Thoracic aorta (tissue), 2 donors: Measurements from ENCODE around the gene WDFY4. TPM values are rescaled to one million over a fixed set of nuclear protein-coding genes. Genes with fewer than 3 reads are reported as not detected.
A peak's percentile ranks its signal among the peaks of the same experiment; 100 is the strongest.

Experiments
- ATAC-seq: fragments of 150-250 bp; one replicate; pipeline ENCODE4 v1.8.0; 2017; ENCODE audit warnings: low read depth; ENCODE audit not compliant: insufficient number of reproducible peaks, low FRiP score
- DNase-seq: peaks from one replicate; pipeline ENCODE4 v3.0.0-alpha.2; 2020; ENCODE audit warnings: low spot score
- H3K27ac ChIP-seq, 2 donors: fragments of 200-600 bp; sonication (generic); 1 replicate in 1 of 2; 2 replicates in 1 of 2; pipeline ENCODE4 v1.5.1; 2016; ENCODE audit warnings: mild to moderate bottlenecking in 2 of 2, moderate library complexity in 2 of 2
- H3K27me3 ChIP-seq: fragments of 200-600 bp; sonication (generic); replicated peaks from 2 replicates; pipeline ENCODE4 v1.6.0; 2016; ENCODE audit warnings: mild to moderate bottlenecking; ENCODE audit not compliant: insufficient read depth
- H3K36me3 ChIP-seq: fragments of 200-600 bp; sonication (generic); one replicate; pipeline ENCODE4 v1.5.1; 2016
- H3K4me1 ChIP-seq, 2 donors: fragments of 200-600 bp; sonication (generic); 1 replicate in 1 of 2; 2 replicates in 1 of 2; pipeline versions ENCODE4 v1.5.1 to v1.6.0; 2016; ENCODE audit warnings: low read depth in 2 of 2, mild to moderate bottlenecking in 1 of 2; ENCODE audit not compliant: control insufficient read depth in 1 of 2
- H3K4me3 ChIP-seq: fragments of 200-600 bp; sonication (generic); 2 replicates; pipeline ENCODE4 v1.5.1; 2016; ENCODE audit warnings: mild to moderate bottlenecking
- H3K9me3 ChIP-seq: fragments of 200-600 bp; sonication (generic); 2 replicates; pipeline ENCODE4 v1.5.1; 2016
- CTCF ChIP-seq: fragments of 200-600 bp; sonication (generic); IDR thresholded peaks from one replicate; pipeline ENCODE4 v1.5.1; 2019; ENCODE audit warnings: antibody characterized with exemption
- total RNA-seq, 2 donors: library from RNA; depleted of rRNA; stranded (reverse); fragments of >200 nt; gene quantifications; one replicate each; pipeline versions ENCODE4 v1.1.0 to v1.2.3, GENCODE V29; 2016

Gene WDFY4
- total RNA-seq, 2 donors from 2014 or later = 10.0 to 14.9 TPM

DNA sequence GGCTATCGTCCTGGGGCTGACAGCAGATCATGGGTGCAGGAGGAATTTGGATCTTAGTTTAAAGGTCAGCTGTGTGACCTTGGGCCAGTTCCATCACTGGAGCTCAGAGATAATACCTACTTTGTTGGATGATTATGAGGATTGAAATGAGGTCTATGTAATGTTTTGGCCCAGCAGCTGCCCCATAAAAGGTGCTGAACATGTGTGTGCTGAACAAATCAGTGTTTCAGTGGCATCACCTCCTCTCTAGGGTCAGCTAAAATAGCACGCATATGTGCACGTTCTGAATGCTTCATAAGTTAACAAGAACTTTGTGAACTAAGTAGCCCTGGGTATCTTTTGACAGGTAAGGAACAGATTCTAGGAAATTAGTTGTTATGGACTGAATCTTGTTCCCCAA, 339.8 kb downstream of the WDFY4 start:
- TF ChIP-seq CTCF = no peak
- no peak for ATAC-seq
- H3K27ac ChIP-seq = peak overlapping the region; percentile 71 to 77
- peaks cover 3% of the 10 kb centered on the region for H3K36me3 ChIP-seq
- no peak overlapping the region for H3K4me3 ChIP-seq
- no peaks in the 10 kb centered on the region for H3K27me3 ChIP-seq
- H3K4me1 ChIP-seq = peaks cover 7 to 31% of the 10 kb centered on the region in 2 donors
- DNase-seq = no peak
- H3K9me3 ChIP-seq = no peaks in the 10 kb centered on the region

DNA sequence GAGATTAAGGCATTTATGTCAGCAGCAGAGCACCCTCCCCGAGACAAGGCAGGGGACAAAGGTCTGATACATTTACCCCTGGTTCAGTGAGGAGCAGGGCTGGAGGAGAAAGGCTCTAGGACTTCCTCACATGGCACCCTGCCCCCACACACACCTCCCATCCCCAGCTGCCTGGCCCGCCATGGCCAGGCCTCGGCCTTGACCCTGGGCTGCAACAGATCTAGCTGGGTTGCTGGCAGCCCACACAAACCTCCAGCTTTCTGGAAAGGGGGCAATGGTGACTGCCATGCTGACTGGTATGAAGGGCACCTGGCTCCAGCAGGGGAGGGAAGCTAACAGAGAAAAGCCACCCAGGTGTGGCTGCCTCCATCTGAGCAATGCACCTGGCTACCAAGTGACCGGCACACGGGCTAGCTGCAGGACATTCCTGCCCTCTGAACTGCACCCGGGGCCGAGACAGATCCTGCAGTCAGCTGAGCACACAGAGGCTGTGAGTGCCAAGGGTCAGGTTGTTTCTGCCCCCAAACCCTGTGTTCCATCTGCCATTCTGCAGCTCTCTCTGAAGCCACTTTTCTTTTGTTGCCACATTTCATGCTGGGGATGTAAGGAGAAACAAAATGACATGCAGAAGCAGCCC, 340.8 kb downstream of the WDFY4 start:
- no peaks in the 10 kb centered on the region for H3K27me3 ChIP-seq
- H3K27ac ChIP-seq = peak overlapping the region; percentile 71 to 77
- peaks cover 6% of the 10 kb centered on the region for H3K36me3 ChIP-seq
- no peak for TF ChIP-seq CTCF
- no peaks in the 10 kb centered on the region for H3K9me3 ChIP-seq
- ATAC-seq (no peak), DNase-seq (no peak)
- H3K4me3 ChIP-seq = no peak overlapping the region
- H3K4me1 ChIP-seq = peaks cover 7 to 31% of the 10 kb centered on the region in 2 donors

- H3K36me3 ChIP-seq = peaks cover 10% of the 10 kb centered on the region
- ATAC-seq (no peak), DNase-seq (no peak)
- H3K27ac ChIP-seq = no peak overlapping the region
- no peaks in the 10 kb centered on the region for H3K27me3 ChIP-seq
- no peak for TF ChIP-seq CTCF
- H3K4me1 ChIP-seq = peaks cover 0 to 24% of the 10 kb centered on the region in 2 donors
- no peaks in the 10 kb centered on the region for H3K9me3 ChIP-seq
- H3K4me3 ChIP-seq = no peak overlapping the region
These were observed 344.0 kb downstream of the WDFY4 start for GRCh38 chr10:49028639-49029038.

DNA sequence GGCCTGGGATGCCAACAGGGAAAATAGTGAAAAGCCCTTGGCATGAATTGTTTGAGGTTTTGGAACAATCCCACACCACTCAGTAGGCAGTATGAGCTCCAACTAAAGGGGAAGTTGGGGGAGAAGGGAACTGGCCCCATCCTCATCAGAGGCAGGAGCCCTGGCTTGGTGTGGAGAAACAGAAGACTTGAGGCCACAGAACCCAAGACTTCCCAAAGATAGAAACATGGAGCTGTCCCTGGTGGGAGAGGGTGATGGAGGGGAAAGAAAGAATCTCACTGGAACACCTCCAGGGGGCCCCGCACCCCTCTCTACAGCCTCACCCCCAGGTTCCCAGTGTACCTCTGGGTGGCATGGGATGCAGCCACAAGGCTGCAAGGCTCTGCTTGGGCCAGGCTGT, 345.0 kb downstream of the WDFY4 start:
- ATAC-seq = no peak
- Histone ChIP-seq H3K4me3 (no peak overlapping the region), H3K27ac (no peak overlapping the region), H3K9me3 (no peaks in the 10 kb centered on the region), H3K4me1 (peaks cover 0 to 16% of the 10 kb centered on the region in 2 donors), H3K27me3 (no peaks in the 10 kb centered on the region), H3K36me3 (peaks cover 10% of the 10 kb centered on the region)
- DNase-seq = no peak
- TF ChIP-seq CTCF = no peak

Other genes starting within 250 kb of the WDFY4 start
- 10 to 100 TPM; 15.4 to 24.8 TPM for gene ARHGAP22, start 79.8 kb upstream of the WDFY4 start, total RNA-seq